ENCODE results near the gene PAPPA2. TPM values are rescaled to one million over a fixed set of nuclear protein-coding genes. Genes with fewer than 3 reads are reported as not detected.

The PAPPA2 gene
- total RNA-seq, 2 donors from 2014 or later: 0.19 to 1.2 TPM

- no peak for DNase-seq (ENCODE audit: low spot score)
- no peaks in the 10 kb centered on the region for H3K4me1 ChIP-seq
- no peak overlapping the region for H3K27ac ChIP-seq
- H3K27me3 ChIP-seq: no peaks in the 10 kb centered on the region
- H3K4me3 ChIP-seq: no peak overlapping the region
- no peak for TF ChIP-seq CTCF (IDR thresholded peaks at IDR 0.05)
- H3K9me3 ChIP-seq: no peaks in the 10 kb centered on the region
- no peaks in the 10 kb centered on the region for H3K36me3 ChIP-seq
Observed at GRCh38 chr1:176885751-176886150, 422.8 kb downstream of the PAPPA2 start.

- no peak for TF ChIP-seq CTCF (IDR thresholded peaks at IDR 0.05)
- DNase-seq (ENCODE audit: low spot score): no peak
- Histone ChIP-seq H3K4me3 (no peak overlapping the region), H3K27me3 (no peaks in the 10 kb centered on the region), H3K36me3 (no peaks in the 10 kb centered on the region), H3K4me1 (no peaks in the 10 kb centered on the region), H3K27ac (no peak overlapping the region), H3K9me3 (no peaks in the 10 kb centered on the region)
Observed at GRCh38 chr1:176888471-176889032, 425.6 kb downstream of the PAPPA2 start.

- no peaks in the 10 kb centered on the region for H3K27me3 ChIP-seq
Observed at GRCh38 chr1:176893625-176894352, 430.8 kb downstream of the PAPPA2 start.

GRCh38 chr1:176894450-176894849, 431.5 kb downstream of the PAPPA2 start:
- H3K4me1 ChIP-seq: peaks cover 0 to 3% of the 10 kb centered on the region in 2 donors
- H3K27me3 ChIP-seq: no peaks in the 10 kb centered on the region
- no peaks in the 10 kb centered on the region for H3K9me3 ChIP-seq
- no peak overlapping the region for H3K27ac ChIP-seq
- H3K4me3 ChIP-seq: no peak overlapping the region
- no peak for TF ChIP-seq CTCF (IDR thresholded peaks at IDR 0.05)
- DNase-seq (ENCODE audit: low spot score): no peak
- no peaks in the 10 kb centered on the region for H3K36me3 ChIP-seq

More at GRCh38 chr1:176893625-176894352, 430.8 kb downstream of the PAPPA2 start:
- TF ChIP-seq CTCF (IDR thresholded peaks at IDR 0.05): no peak
- no peak for DNase-seq (ENCODE audit: low spot score)
- Histone ChIP-seq H3K4me3 (no peak overlapping the region), H3K4me1 (peaks cover 0 to 3% of the 10 kb centered on the region in 2 donors), H3K9me3 (no peaks in the 10 kb centered on the region), H3K36me3 (no peaks in the 10 kb centered on the region), H3K27ac (no peak overlapping the region)
